Upper lobe of left lung (tissue), 4 donors: ENCODE data around the gene MFSD2B.

Source experiments
- EP300 ChIP-seq, 4 donors: sonication (generic); formaldehyde crosslinking; IDR thresholded peaks; one replicate each; pipeline ENCODE4 v1.5.1; 2017; ENCODE audit warnings: antibody characterized with exemption in 4 of 4, control low read depth in 2 of 4
- POLR2A ChIP-seq, 4 donors: fragments of 450-650 bp; IDR thresholded peaks; one replicate each; pipeline ENCODE4 v1.5.1; 2016 to 2017; ENCODE audit warnings: antibody characterized with exemption in 4 of 4, mild to moderate bottlenecking in 2 of 4

- TF ChIP-seq EP300 (IDR thresholded peaks at IDR 0.05) (no peak), POLR2A (IDR thresholded peaks at IDR 0.05) (no peak)
These were observed 1.1 kb upstream of the MFSD2B start for GRCh38 chr2:24008672-24009366.
